NCI-H460 (cell line): ENCODE data around the gene IRAK4. TPM values are rescaled to one million over a fixed set of nuclear protein-coding genes. Genes with fewer than 3 reads are reported as not detected.

Source experiments
- DNase-seq: peaks from one replicate; pipeline ENCODE4 v3.0.0-alpha.2; 2016; ENCODE audit warnings: low read depth; ENCODE audit errors: extremely low read depth
- total RNA-seq: library from RNA; depleted of rRNA; stranded (reverse); fragments of >200 nt; shearing (Covaris generic); gene quantifications from 2 replicates; pipeline ENCODE4 v1.2.3, GENCODE V29; 2014

The IRAK4 gene
- total RNA-seq, 1 experiment from 2014 or later = 9.9 TPM

GRCh38 chr12:43764528-43764927 lies 5.8 kb downstream of the IRAK4 start:
- no peak for DNase-seq

GRCh38 chr12:43766291-43766690 lies 7.5 kb downstream of the IRAK4 start:
- no peak for DNase-seq

GRCh38 chr12:43776498-43776897 lies 17.7 kb downstream of the IRAK4 start:
- peak; percentile 36 for DNase-seq

- DNase-seq = no peak
Measured at GRCh38 chr12:43786899-43787693, 28.3 kb downstream of the IRAK4 start.

GRCh38 chr12:43789941-43790340 lies 31.2 kb downstream of the IRAK4 start:
- DNase-seq = no peak

GRCh38 chr12:43795716-43796280 lies 37.0 kb downstream of the IRAK4 start:
- no peak for DNase-seq

GRCh38 chr12:43797561-43798217 lies 38.9 kb downstream of the IRAK4 start:
- no peak for DNase-seq

- DNase-seq = no peak
Measured at GRCh38 chr12:43805149-43805859, 46.6 kb downstream of the IRAK4 start.

GRCh38 chr12:43805860-43806736 lies 47.3 kb downstream of the IRAK4 start, which contains the start of gene TWF1:
TWF1 (minus strand) TSS chr12:43806317; CDS start chr12:43806245, 72 bp downstream.
- DNase-seq = peak; percentile 74

GRCh38 chr12:43806737-43807072 lies 48.0 kb downstream of the IRAK4 start:
- DNase-seq = no peak

GRCh38 chr12:43807386-43807785 lies 48.6 kb downstream of the IRAK4 start:
- no peak for DNase-seq

- no peak for DNase-seq
Measured at GRCh38 chr12:43812057-43812456, 53.3 kb downstream of the IRAK4 start.

GRCh38 chr12:43812926-43813325 lies 54.2 kb downstream of the IRAK4 start:
- DNase-seq = no peak

GRCh38 chr12:43815416-43815815 lies 56.7 kb downstream of the IRAK4 start:
- no peak for DNase-seq

GRCh38 chr12:43816168-43816567 lies 57.4 kb downstream of the IRAK4 start:
- no peak for DNase-seq

GRCh38 chr12:43824207-43824775 lies 65.5 kb downstream of the IRAK4 start:
- no peak for DNase-seq

GRCh38 chr12:43826681-43827080 lies 67.9 kb downstream of the IRAK4 start:
- DNase-seq = no peak

GRCh38 chr12:43827093-43827492 lies 68.3 kb downstream of the IRAK4 start:
- no peak for DNase-seq

- no peak for DNase-seq
Measured at GRCh38 chr12:43832463-43833168, 73.9 kb downstream of the IRAK4 start.
